Subcutaneous adipose tissue (tissue), 4 donors: Measurements from ENCODE around the gene EOLA2. TPM values are rescaled to one million over a fixed set of nuclear protein-coding genes. Genes with fewer than 3 reads are reported as not detected.

ENCODE experiments used
- CTCF ChIP-seq: fragments of 450-650 bp; IDR thresholded peaks from one replicate; pipeline ENCODE4 v1.5.1; 2016; ENCODE audit warnings: low read depth, mild to moderate bottlenecking, control low read depth, antibody characterized with exemption, moderate library complexity
- total RNA-seq, 4 donors: library from RNA; depleted of rRNA; stranded (reverse); fragments of >200 nt; gene quantifications; one replicate each; pipeline ENCODE4 v1.1.0, GENCODE V29; 2016

EOLA2 gene
- total RNA-seq, 4 donors from 2014 or later, result 11.7 to 35.8 (median 15.9) TPM

- no peak for TF ChIP-seq CTCF
Measured at GRCh38 chrX:149961572-149961971, 23.3 kb upstream of the EOLA2 start.

- TF ChIP-seq CTCF, result no peak
Measured at GRCh38 chrX:149950681-149951080, 12.4 kb upstream of the EOLA2 start.

DNA sequence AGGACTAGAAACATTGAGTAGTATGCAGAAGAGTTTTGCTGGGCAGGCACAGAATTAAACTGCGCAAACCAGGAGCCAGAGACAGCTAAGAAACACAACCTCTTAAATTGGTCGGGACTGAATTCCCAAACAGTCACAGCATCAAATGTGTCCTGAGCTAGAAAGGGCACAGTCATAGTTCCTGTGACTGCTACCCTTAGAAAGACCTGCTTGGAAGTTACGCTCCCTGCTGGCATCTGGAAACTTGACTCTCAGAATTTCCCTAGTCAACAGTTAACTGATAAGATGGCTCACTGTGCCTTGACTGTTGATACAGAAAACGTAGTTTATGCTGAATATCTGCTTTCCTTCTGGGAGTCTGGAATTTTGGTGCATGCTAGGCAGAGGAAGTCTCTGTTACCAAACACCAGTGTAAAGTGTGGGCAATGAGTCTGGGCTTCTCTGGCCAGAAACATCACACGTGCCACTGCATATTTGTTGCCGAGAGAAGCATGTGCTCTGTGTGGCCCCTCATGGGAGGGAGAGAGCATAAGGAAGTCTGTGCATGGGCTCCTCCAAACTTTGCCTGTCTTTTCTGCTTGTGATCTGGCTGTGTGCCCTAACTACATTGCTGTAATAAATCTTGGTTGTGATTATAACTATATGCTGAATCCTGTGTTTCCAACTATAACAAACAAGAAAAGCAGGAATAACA is 11.6 kb upstream of the EOLA2 start:
- no peak for TF ChIP-seq CTCF

DNA sequence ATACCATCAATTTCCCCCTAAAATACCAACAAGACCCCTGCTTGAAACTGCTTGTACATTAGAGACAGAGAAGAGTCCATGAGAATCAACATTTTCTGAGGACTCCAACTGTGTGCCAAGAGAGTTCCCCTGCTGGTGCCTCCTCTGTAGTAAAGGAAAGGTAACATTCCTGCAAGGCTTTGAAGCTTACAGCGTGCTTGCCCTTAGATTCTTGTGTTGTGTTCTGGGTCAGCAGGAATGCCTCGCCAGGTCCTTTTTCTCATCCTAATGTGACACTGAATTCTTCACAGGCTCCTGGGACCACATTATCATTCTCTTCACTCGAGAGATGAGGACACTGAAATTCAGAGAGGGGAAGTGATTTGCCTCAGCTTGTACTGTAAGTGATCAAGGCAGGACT is 9.7 kb upstream of the EOLA2 start:
- no peak for TF ChIP-seq CTCF

DNA sequence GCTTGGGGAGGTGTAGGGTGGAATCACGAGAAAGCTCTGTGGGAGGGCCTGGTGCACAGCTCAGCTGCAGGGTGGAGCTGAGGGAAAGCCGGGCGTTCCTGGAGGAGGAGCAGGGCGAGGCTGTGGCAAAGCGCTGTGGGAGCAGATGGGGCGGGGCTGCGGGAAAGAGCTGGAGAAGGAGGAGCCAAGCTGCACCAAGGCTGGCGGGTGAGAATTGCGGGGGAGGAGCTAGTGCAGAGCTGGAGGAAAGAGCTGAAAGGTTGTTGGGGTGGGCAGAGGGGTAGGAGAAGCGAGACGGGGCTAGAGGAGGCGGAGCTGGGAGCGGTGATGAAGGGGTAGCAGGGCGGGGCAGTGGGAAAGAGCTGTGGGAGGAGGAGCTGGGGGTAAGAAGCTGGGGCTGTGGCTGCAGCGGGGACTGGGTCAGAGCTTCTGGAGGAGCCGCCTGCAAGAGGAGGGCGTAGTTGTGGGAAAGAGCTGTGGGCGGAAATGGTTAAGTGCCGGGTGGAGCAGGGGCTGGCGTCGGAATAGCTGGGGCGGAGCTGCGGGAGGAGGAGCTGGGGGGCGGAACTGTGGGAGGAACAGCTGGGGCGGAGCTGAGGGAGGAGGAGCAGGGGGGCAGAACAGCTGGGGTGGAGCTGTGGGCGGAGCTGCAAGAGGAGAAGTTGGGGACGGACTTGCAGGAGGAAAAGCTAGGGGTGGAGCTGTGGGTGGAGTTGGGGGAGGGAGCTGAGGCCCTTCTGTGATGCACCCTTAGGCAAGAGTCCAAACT is 1.8 kb upstream of the EOLA2 start:
- TF ChIP-seq CTCF, result no peak

- TF ChIP-seq CTCF, result no peak
Measured at GRCh38 chrX:149939655-149939904, 1.3 kb upstream of the EOLA2 start.

DNA sequence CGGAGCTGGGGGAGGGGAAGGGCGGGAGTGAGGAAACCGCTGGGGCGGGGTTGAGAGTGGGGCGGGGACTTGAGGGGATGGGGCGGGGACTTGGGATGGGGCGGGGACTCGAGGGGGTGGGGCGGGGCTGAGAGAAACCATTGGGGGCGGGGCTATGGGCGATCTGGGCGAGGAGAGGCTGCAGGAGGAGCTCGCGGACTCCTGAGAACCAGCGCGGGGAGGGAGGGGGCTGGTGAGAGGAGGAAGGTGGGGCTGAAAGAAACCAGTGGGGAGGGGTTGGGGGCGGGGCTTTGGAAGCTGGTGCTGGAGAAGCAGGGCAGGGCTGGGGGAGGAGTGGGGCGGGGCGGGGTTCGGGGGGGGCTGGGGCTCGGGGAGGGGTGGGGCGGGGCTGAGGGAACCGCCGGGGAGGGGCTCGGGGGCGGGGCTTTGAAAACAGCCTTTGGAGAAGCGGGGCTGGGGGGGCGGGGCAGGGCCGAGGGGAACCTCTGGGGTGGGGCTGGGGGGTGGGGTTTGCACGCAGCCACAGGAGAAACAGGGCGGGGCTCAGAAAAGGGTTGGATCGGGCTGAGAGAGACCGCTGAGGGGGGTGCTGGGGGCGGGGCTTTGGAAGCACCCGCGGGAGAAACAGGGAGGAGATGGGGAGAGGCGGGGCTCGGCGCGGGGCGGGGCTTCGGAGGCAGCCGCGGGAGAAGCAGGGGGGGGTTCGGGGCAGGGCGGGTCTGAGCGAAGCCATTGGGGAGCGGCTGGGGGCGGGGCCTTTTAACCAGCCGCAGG is 777 bp upstream of the EOLA2 start:
- TF ChIP-seq CTCF, result no peak
